Measurements from ENCODE around the gene LRRC1.

DNA sequence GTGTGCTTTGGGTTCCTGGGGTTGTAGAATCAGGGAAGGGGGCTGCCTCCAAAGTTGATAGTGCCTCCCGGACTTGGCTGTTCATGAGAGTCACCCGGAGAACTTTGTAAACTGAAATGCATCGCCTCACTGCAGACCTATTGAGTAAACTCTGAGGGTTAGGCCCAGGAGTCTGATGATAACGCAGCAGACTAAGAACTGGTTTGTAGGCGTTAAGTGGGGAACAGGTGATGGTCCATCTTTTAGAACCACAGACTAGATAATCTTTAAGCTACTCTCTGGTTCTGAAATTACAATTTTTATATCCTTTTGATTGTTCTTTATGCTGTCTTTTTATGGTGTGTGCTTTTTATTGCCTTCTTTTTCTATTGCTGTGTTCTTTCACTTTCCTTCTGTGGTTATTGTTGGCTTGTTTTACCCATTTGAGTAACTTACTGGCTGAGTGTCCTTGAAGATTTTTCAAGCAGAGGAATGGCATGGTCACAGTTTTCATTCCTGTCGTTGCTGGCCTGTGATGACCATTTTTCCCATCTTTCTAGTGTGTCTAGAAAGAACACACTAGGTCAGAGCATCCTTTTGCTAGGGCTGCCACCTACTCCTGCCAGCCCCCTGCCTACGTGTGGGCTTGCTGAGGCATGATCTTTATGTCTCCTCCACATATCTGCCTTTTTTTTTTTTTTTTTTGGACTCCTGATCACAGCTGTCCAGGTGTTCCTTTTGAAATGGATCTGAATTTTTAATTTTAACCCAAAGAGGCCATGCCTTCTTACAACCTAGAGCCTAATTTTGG lies 30.9 kb downstream of the LRRC1 start:
- TF ChIP-seq KLF1 (tag by site-specific recombination; IDR thresholded peaks at IDR 0.05) (no peak), PRDM1 (tag by site-specific recombination; IDR thresholded peaks at IDR 0.05) (no peak), ZNF248 (tag by site-specific recombination; IDR thresholded peaks at IDR 0.05) (no peak), BCL11A (tag by site-specific recombination; IDR thresholded peaks at IDR 0.05; ENCODE audit: low read depth) (no peak), ZIC2 (tag by site-specific recombination; IDR thresholded peaks at IDR 0.05) (no peak), MEIS1 (CRISPR knock-in tag; IDR thresholded peaks at IDR 0.05; ENCODE audit: borderline replicate concordance) (no peak), ZBTB7A (tag by site-specific recombination; IDR thresholded peaks at IDR 0.05; ENCODE audit: low read depth) (no peak), SP2 (tag by site-specific recombination; IDR thresholded peaks at IDR 0.05) (no peak), ZNF510 (tag by site-specific recombination; IDR thresholded peaks at IDR 0.05; ENCODE audit: insufficient replicate concordance) (no peak)
- TF ChIP-seq, protein P1, sequence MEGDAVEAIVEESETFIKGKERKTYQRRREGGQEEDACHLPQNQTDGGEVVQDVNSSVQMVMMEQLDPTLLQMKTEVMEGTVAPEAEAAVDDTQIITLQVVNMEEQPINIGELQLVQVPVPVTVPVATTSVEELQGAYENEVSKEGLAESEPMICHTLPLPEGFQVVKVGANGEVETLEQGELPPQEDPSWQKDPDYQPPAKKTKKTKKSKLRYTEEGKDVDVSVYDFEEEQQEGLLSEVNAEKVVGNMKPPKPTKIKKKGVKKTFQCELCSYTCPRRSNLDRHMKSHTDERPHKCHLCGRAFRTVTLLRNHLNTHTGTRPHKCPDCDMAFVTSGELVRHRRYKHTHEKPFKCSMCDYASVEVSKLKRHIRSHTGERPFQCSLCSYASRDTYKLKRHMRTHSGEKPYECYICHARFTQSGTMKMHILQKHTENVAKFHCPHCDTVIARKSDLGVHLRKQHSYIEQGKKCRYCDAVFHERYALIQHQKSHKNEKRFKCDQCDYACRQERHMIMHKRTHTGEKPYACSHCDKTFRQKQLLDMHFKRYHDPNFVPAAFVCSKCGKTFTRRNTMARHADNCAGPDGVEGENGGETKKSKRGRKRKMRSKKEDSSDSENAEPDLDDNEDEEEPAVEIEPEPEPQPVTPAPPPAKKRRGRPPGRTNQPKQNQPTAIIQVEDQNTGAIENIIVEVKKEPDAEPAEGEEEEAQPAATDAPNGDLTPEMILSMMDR (tag by site-specific recombination; IDR thresholded peaks at IDR 0.05): no peak

Measured in HEK293 (cell line).